ENCODE data around the gene SMIM7. TPM values are rescaled to one million over a fixed set of nuclear protein-coding genes. Genes with fewer than 3 reads are reported as not detected.

The SMIM7 gene
- total and polyA plus RNA-seq, 2 of the 13 experiments (the other 11 are each of a cell fraction or from before 2014, with no cell fraction given) = 55.7 to 74.9 TPM

DNA sequence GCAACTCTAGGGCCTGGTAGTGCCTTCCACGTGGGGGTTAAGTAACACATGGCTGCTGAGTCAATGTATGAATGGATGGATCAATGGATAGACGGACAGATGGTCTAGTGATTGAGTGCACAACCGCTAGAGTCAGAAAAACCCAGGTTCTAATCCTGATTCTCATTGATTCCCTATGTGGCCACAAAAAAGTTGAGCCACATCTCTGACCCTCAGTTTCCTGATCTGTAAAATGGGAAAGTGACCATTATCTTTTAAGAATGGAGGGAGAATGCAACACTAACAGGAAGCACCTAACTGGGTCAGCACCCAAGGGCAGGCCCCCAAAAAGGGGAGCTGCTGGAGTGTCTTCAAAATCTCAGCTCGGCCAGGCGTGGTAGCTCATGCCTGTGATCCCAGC, 2.6 kb downstream of the SMIM7 start:
- Histone ChIP-seq H3K27ac (ENCODE audit: extremely low read length, insufficient read depth, low read length) (no peak overlapping the region), H3K79me2 (ENCODE audit: insufficient read depth, low read length) (peaks cover 32% of the 10 kb centered on the region), H3K27me3 (ENCODE audit: control insufficient read depth in 1 of 2, insufficient read depth in 2 of 2, low read length in 2 of 2) (no peaks in the 10 kb centered on the region; a peak in 1 of 5 replicates), H4K20me1 (ENCODE audit: insufficient read depth, low read length) (peaks cover 22% of the 10 kb centered on the region), H3K4me1 (ENCODE audit: insufficient read depth, low read length) (peaks cover 34% of the 10 kb centered on the region), H3K4me3 (replicated peaks in 1 of 3; ENCODE audit: insufficient read depth in 1 of 3, low read depth in 2 of 3, low read length in 3 of 3) (no peak overlapping the region), H2AFZ (ENCODE audit: low read length) (no peak overlapping the region), H3K9me3 (ENCODE audit: low read length) (no peaks in the 10 kb centered on the region), H3K4me2 (ENCODE audit: low read depth, low read length) (no peak overlapping the region), H3K9ac (ENCODE audit: insufficient read depth, low read depth, low read length) (no peak overlapping the region), H3K36me3 (replicated peaks in 1 of 2; ENCODE audit: control insufficient read depth in 1 of 2, insufficient read depth in 2 of 2, low read length in 2 of 2) (peaks cover 27 to 54% of the 10 kb centered on the region in 2 experiments)
- CTCF ChIA-PET (ENCODE audit: low intra/inter-chr PET ratio, low total read pairs) = no interaction called here
- BruUV-seq (replicated peaks) = no TSS peak
- WGBS (ENCODE audit: low lambda C conversion rate) = 100% methylated on average over 5 of the region's 5 CpGs
- in situ Hi-C loops (cut with HindIII; ENCODE audit: extremely low pct_ligation_motif_present, low pct_unique_long_range_greater_than_20kb) (no loop called here), intact Hi-C loops (cut with micrococcal nuclease; ENCODE audit: unreplicated experiment) (no loop called here)
- FAIRE-seq (no peak), ATAC-seq (no peak), DNase-seq (ENCODE audit: low spot score) (no peak)
- POLR2A ChIA-PET = no interaction called here
- TF ChIP-seq HNF4A (CRISPR knock-in tag; IDR thresholded peaks at IDR 0.05) = no peak
- TF ChIP-seq ZNF761 (CRISPR knock-in tag; conservative IDR thresholded peaks at IDR 0.05) = no peak
- TF ChIP-seq, protein P1, sequence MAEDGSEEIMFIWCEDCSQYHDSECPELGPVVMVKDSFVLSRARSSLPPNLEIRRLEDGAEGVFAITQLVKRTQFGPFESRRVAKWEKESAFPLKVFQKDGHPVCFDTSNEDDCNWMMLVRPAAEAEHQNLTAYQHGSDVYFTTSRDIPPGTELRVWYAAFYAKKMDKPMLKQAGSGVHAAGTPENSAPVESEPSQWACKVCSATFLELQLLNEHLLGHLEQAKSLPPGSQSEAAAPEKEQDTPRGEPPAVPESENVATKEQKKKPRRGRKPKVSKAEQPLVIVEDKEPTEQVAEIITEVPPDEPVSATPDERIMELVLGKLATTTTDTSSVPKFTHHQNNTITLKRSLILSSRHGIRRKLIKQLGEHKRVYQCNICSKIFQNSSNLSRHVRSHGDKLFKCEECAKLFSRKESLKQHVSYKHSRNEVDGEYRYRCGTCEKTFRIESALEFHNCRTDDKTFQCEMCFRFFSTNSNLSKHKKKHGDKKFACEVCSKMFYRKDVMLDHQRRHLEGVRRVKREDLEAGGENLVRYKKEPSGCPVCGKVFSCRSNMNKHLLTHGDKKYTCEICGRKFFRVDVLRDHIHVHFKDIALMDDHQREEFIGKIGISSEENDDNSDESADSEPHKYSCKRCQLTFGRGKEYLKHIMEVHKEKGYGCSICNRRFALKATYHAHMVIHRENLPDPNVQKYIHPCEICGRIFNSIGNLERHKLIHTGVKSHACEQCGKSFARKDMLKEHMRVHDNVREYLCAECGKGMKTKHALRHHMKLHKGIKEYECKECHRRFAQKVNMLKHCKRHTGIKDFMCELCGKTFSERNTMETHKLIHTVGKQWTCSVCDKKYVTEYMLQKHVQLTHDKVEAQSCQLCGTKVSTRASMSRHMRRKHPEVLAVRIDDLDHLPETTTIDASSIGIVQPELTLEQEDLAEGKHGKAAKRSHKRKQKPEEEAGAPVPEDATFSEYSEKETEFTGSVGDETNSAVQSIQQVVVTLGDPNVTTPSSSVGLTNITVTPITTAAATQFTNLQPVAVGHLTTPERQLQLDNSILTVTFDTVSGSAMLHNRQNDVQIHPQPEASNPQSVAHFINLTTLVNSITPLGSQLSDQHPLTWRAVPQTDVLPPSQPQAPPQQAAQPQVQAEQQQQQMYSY (CRISPR knock-in tag; IDR thresholded peaks at IDR 0.05) = no peak
- 0 out of 4 replicates have a peak, but pooled peaks of 1 of the 2 experiments have one; percentile 15 for TF ChIP-seq POLR2A (IDR thresholded peaks at IDR 0.05; ENCODE audit: insufficient read depth in 1 of 2, low read depth in 2 of 2, low read length in 2 of 2)
- TF ChIP-seq, protein P2, sequence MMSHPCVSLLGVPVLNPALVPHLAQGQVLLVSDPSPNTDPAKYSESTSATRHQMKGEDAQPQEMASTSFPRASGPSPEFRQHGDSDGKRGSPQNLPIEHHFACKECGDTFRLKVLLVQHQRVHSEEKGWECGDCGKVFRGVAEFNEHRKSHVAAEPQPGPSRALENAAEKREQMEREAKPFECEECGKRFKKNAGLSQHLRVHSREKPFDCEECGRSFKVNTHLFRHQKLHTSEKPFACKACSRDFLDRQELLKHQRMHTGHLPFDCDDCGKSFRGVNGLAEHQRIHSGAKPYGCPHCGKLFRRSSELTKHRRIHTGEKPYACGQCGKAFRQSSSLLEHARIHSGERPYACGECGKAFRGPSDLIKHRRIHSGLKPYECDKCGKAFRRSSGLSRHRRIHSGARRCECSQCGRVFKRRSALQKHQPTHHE (CRISPR knock-in tag; IDR thresholded peaks at IDR 0.05; ENCODE audit: borderline replicate concordance) = no peak
- TF ChIP-seq, protein P3, sequence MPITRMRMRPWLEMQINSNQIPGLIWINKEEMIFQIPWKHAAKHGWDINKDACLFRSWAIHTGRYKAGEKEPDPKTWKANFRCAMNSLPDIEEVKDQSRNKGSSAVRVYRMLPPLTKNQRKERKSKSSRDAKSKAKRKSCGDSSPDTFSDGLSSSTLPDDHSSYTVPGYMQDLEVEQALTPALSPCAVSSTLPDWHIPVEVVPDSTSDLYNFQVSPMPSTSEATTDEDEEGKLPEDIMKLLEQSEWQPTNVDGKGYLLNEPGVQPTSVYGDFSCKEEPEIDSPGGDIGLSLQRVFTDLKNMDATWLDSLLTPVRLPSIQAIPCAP (CRISPR knock-in tag; IDR thresholded peaks at IDR 0.05; ENCODE audit: low read depth) = no peak
- peak; percentile 72 for TF ChIP-seq ZNF629 (CRISPR knock-in tag; conservative IDR thresholded peaks at IDR 0.05)
- no peak for TF ChIP-seq NFKBIZ (CRISPR knock-in tag; IDR thresholded peaks at IDR 0.05)
- TF ChIP-seq, protein P4, sequence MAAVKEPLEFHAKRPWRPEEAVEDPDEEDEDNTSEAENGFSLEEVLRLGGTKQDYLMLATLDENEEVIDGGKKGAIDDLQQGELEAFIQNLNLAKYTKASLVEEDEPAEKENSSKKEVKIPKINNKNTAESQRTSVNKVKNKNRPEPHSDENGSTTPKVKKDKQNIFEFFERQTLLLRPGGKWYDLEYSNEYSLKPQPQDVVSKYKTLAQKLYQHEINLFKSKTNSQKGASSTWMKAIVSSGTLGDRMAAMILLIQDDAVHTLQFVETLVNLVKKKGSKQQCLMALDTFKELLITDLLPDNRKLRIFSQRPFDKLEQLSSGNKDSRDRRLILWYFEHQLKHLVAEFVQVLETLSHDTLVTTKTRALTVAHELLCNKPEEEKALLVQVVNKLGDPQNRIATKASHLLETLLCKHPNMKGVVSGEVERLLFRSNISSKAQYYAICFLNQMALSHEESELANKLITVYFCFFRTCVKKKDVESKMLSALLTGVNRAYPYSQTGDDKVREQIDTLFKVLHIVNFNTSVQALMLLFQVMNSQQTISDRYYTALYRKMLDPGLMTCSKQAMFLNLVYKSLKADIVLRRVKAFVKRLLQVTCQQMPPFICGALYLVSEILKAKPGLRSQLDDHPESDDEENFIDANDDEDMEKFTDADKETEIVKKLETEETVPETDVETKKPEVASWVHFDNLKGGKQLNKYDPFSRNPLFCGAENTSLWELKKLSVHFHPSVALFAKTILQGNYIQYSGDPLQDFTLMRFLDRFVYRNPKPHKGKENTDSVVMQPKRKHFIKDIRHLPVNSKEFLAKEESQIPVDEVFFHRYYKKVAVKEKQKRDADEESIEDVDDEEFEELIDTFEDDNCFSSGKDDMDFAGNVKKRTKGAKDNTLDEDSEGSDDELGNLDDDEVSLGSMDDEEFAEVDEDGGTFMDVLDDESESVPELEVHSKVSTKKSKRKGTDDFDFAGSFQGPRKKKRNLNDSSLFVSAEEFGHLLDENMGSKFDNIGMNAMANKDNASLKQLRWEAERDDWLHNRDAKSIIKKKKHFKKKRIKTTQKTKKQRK (IDR thresholded peaks at IDR 0.05; ENCODE audit: low read length) = no peak
- no peak for TF ChIP-seq GATAD2A (CRISPR knock-in tag; IDR thresholded peaks at IDR 0.05)
